ENCODE data around the gene BCAM.

Gene BCAM

DNA sequence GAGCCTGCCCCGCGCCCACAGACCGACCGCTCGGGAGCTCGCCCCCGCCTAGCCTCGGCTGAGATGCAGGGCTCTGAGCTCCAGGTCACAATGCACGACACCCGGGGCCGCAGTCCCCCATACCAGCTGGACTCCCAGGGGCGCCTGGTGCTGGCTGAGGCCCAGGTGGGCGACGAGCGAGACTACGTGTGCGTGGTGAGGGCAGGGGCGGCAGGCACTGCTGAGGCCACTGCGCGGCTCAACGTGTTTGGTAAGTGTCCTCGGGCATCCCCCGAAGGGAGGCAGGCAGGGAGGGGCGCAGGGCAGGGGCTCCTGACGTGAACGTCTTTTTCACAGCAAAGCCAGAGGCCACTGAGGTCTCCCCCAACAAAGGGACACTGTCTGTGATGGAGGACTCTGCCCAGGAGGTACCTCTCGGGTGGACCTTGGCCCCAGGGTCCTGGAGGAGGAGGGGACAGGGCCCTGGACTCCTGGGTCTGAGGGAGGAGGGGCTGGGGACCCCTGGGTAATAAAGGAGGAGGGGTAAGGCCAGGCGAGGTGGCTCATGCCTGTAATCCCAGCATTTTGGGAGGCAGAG is 3.3 kb downstream of the BCAM start:
- no peak for DNase-seq (ENCODE audit: low read depth in 2 of 2)
- TF ChIP-seq CTCF (IDR thresholded peaks at IDR 0.05; ENCODE audit: low read depth, low read length) = no peak
- H3K4me3 ChIP-seq (replicated peaks in 1 of 2; ENCODE audit: low read depth in 2 of 2, low read length in 2 of 2) = no peak overlapping the region

DNA sequence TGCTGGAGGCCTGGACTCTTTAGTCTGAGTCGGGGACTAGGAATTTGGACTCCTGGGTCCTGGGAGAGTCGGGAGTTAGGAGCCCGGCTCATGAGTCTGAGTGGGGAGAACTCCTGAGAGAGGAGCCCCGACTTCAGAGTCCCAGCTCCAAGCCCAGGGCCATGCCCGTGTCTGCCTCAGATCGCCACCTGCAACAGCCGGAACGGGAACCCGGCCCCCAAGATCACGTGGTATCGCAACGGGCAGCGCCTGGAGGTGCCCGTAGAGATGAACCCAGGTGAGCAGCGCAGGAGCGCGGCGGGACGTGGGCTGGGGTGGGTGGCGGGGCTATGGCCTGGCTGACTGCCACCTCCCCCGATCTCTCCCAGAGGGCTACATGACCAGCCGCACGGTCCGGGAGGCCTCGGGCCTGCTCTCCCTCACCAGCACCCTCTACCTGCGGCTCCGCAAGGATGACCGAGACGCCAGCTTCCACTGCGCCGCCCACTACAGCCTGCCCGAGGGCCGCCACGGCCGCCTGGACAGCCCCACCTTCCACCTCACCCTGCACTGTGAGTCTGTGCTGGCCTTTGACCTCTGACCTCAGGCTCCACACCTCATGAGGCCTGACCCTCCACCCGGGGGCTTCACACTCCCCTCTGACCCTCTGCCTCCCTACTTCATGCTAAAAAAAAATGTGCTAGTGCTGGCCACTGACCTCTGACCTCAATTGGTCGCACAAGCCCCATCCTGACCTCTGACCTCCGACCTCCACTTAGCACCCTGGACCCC is 4.4 kb downstream of the BCAM start:
- DNase-seq (ENCODE audit: low read depth in 2 of 2) = no peak

DNA sequence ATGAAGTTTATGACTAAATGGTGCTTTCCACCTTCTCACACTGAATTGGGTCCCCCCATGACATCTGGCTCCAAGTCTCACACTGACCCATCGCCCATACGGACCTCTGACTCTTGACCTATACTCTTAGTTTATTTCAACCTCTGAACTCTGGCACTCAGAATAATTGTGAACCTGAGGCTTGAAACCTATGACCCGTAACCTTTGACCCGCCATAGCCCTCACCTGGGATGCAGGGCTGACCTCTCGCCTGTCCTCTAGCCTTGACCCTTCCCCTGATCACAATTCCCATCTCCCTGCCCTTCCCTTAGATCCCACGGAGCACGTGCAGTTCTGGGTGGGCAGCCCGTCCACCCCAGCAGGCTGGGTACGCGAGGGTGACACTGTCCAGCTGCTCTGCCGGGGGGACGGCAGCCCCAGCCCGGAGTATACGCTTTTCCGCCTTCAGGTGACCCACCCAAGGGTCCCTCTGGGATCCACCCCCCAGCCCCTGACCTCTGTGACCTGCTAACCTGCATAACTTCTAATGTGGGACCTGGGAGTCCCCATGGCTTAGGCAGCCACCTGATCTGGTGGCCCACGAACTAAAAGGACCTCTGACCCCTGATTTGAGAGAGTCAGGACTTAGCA is 5.1 kb downstream of the BCAM start:
- no peak for DNase-seq (ENCODE audit: low read depth in 2 of 2)
- no peak overlapping the region for H3K4me3 ChIP-seq (replicated peaks in 1 of 2; ENCODE audit: low read depth in 2 of 2, low read length in 2 of 2)
- no peak for TF ChIP-seq CTCF (IDR thresholded peaks at IDR 0.05; ENCODE audit: low read depth, low read length)

More for the DNA sequence above, 4.4 kb downstream of the BCAM start:
- H3K4me3 ChIP-seq (replicated peaks in 1 of 2; ENCODE audit: low read depth in 2 of 2, low read length in 2 of 2) = no peak overlapping the region
- TF ChIP-seq CTCF (IDR thresholded peaks at IDR 0.05; ENCODE audit: low read depth, low read length) = no peak

- DNase-seq (ENCODE audit: low read depth in 2 of 2) = no peak
- TF ChIP-seq CTCF (IDR thresholded peaks at IDR 0.05; ENCODE audit: low read depth, low read length) = no peak
- no peak overlapping the region for H3K4me3 ChIP-seq (replicated peaks in 1 of 2; ENCODE audit: low read depth in 2 of 2, low read length in 2 of 2)
These were observed 5.6 kb downstream of the BCAM start for GRCh38 chr19:44814517-44814916.

DNA sequence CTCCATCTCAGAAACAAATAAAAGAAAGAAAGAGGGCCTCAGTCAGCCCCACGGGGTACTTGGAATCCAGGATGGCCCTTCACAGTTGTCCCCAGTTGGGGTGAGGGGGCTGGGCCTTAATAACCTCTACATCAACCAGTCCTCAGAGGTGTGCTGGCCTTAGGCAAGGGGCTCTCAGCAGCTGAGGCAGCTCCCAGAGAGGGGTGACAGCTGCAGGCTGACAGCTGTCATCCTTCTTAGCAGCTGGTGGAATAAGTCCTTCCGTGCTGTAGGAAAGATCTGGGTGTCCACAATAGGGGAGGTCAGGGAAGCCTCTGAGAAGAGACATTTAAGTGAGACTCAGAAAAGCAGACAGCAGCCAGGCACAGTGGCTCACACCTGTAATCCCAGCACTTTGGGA is 7.4 kb downstream of the BCAM start:
- no peak for TF ChIP-seq CTCF (IDR thresholded peaks at IDR 0.05; ENCODE audit: low read depth, low read length)
- no peak overlapping the region for H3K4me3 ChIP-seq (replicated peaks in 1 of 2; ENCODE audit: low read depth in 2 of 2, low read length in 2 of 2)
- no peak for DNase-seq (ENCODE audit: low read depth in 2 of 2)

GRCh38 chr19:44817725-44818465 is 9.0 kb downstream of the BCAM start:
- H3K4me3 ChIP-seq (replicated peaks in 1 of 2; ENCODE audit: low read depth in 2 of 2, low read length in 2 of 2) = no peak overlapping the region
- no peak for DNase-seq (ENCODE audit: low read depth in 2 of 2)
- TF ChIP-seq CTCF (IDR thresholded peaks at IDR 0.05; ENCODE audit: low read depth, low read length) = no peak

Data from cardiac fibroblast (primary cell).